IPS DF 6.9 (cell line): ENCODE measurements around the gene EPHB3.

Source experiments
- DNase-seq: peaks from one replicate; pipeline ENCODE4 v3.0.0-alpha.2; 2013; ENCODE audit warnings: low read depth, low spot score
- H3K27ac ChIP-seq: one replicate; pipeline ENCODE4 v1.5.1; 2013; ENCODE audit warnings: low read length, control low read depth
- H3K27me3 ChIP-seq: 2 replicates; pipeline ENCODE4 v1.6.1; 2013; ENCODE audit warnings: mild to moderate bottlenecking, low read length; ENCODE audit not compliant: control insufficient read depth, insufficient read depth
- H3K36me3 ChIP-seq: 2 replicates; pipeline ENCODE4 v1.6.1; 2013; ENCODE audit warnings: low read length; ENCODE audit not compliant: control insufficient read depth, insufficient read depth
- H3K4me1 ChIP-seq: 2 replicates; pipeline ENCODE4 v1.6.1; 2013; ENCODE audit warnings: low read length; ENCODE audit not compliant: control insufficient read depth, insufficient read depth
- H3K4me3 ChIP-seq: 2 replicates; pipeline ENCODE4 v1.5.1; 2013; ENCODE audit warnings: mild to moderate bottlenecking, low read length
- H3K9me3 ChIP-seq: 2 replicates; pipeline ENCODE4 v1.6.1; 2013; ENCODE audit warnings: low read length, inconsistent platforms; ENCODE audit not compliant: control insufficient read depth, insufficient read depth
- WGBS: extraction: QIAGEN DNeasy Blood & Tissue Kit; methylation state at CpG from one replicate; pipeline ENCODE4 v1.1.7; 2013; ENCODE audit warnings: mixed read lengths, missing lambda C conversion rate; ENCODE audit not compliant: insufficient read length, insufficient coverage; 5-methylcytosine and 5-hydroxymethylcytosine counted together

The EPHB3 gene

GRCh38 chr3:184532940-184533732 lies 28.4 kb upstream of the EPHB3 start:
- Histone ChIP-seq H3K9me3 (no peaks in the 10 kb centered on the region), H3K27ac (no peak overlapping the region), H3K4me3 (no peak overlapping the region), H3K4me1 (no peaks in the 10 kb centered on the region), H3K27me3 (no peaks in the 10 kb centered on the region), H3K36me3 (no peaks in the 10 kb centered on the region)
- no CpG with 5 or more reads among the region's 8 CpGs for WGBS
- no peak for DNase-seq

GRCh38 chr3:184537885-184538665 lies 23.5 kb upstream of the EPHB3 start:
- no CpG with 5 or more reads among the region's 8 CpGs for WGBS
- Histone ChIP-seq H3K27me3 (no peaks in the 10 kb centered on the region), H3K4me3 (no peak overlapping the region), H3K27ac (no peak overlapping the region), H3K4me1 (peaks cover 2% of the 10 kb centered on the region; the same call in 1 of the 2 replicates), H3K9me3 (no peaks in the 10 kb centered on the region), H3K36me3 (no peaks in the 10 kb centered on the region)
- no peak for DNase-seq

- no peak overlapping the region for H3K4me3 ChIP-seq
- H3K27me3 ChIP-seq, result no peaks in the 10 kb centered on the region
- H3K36me3 ChIP-seq, result no peaks in the 10 kb centered on the region
- DNase-seq, result no peak
- no peak overlapping the region for H3K27ac ChIP-seq
- no peaks in the 10 kb centered on the region for H3K9me3 ChIP-seq
- peaks cover 2% of the 10 kb centered on the region for H3K4me1 ChIP-seq
- WGBS, result no CpG with 5 or more reads among the region's 14 CpGs
These were observed 22.7 kb upstream of the EPHB3 start for GRCh38 chr3:184538666-184539431.

GRCh38 chr3:184539801-184540435 lies 21.7 kb upstream of the EPHB3 start:
- Histone ChIP-seq H3K27ac (no peak overlapping the region), H3K9me3 (no peaks in the 10 kb centered on the region), H3K4me3 (no peak overlapping the region), H3K4me1 (peaks cover 3% of the 10 kb centered on the region), H3K36me3 (no peaks in the 10 kb centered on the region), H3K27me3 (no peaks in the 10 kb centered on the region)
- no peak for DNase-seq
- no CpG with 5 or more reads among the region's 16 CpGs for WGBS

GRCh38 chr3:184540777-184541681 lies 20.6 kb upstream of the EPHB3 start:
- no peaks in the 10 kb centered on the region for H3K36me3 ChIP-seq
- no peak overlapping the region for H3K27ac ChIP-seq
- no peaks in the 10 kb centered on the region for H3K9me3 ChIP-seq
- H3K4me1 ChIP-seq, result peaks cover 3% of the 10 kb centered on the region
- peak; percentile 88 for DNase-seq
- H3K27me3 ChIP-seq, result no peaks in the 10 kb centered on the region
- H3K4me3 ChIP-seq, result no peak overlapping the region
- WGBS, result no CpG with 5 or more reads among the region's 14 CpGs

- WGBS, result no CpG with 5 or more reads among the region's 16 CpGs
- Histone ChIP-seq H3K36me3 (no peaks in the 10 kb centered on the region), H3K27me3 (no peaks in the 10 kb centered on the region), H3K9me3 (no peaks in the 10 kb centered on the region), H3K4me1 (peaks cover 3% of the 10 kb centered on the region), H3K4me3 (no peak overlapping the region), H3K27ac (no peak overlapping the region)
- DNase-seq, result no peak
These were observed 19.6 kb upstream of the EPHB3 start for GRCh38 chr3:184541886-184542562.

- Histone ChIP-seq H3K4me3 (no peak overlapping the region), H3K9me3 (no peaks in the 10 kb centered on the region), H3K36me3 (no peaks in the 10 kb centered on the region), H3K27ac (no peak overlapping the region), H3K4me1 (peaks cover 3% of the 10 kb centered on the region), H3K27me3 (no peaks in the 10 kb centered on the region)
- DNase-seq, result no peak
- WGBS, result no CpG with 5 or more reads among the region's 4 CpGs
These were observed 19.0 kb upstream of the EPHB3 start for GRCh38 chr3:184542577-184542976.

- DNase-seq, result no peak
- H3K27me3 ChIP-seq, result no peaks in the 10 kb centered on the region
- no peak overlapping the region for H3K27ac ChIP-seq
These were observed 18.3 kb upstream of the EPHB3 start for GRCh38 chr3:184543256-184543655.

GRCh38 chr3:184543843-184544512 lies 17.6 kb upstream of the EPHB3 start:
- Histone ChIP-seq H3K4me1 (peaks cover 3% of the 10 kb centered on the region), H3K36me3 (no peaks in the 10 kb centered on the region), H3K9me3 (no peaks in the 10 kb centered on the region), H3K27ac (no peak overlapping the region), H3K27me3 (no peaks in the 10 kb centered on the region), H3K4me3 (no peak overlapping the region)
- WGBS, result no CpG with 5 or more reads among the region's 18 CpGs
- DNase-seq, result peak; percentile 84

More at GRCh38 chr3:184543256-184543655, 18.3 kb upstream of the EPHB3 start:
- Histone ChIP-seq H3K9me3 (no peaks in the 10 kb centered on the region), H3K36me3 (no peaks in the 10 kb centered on the region), H3K4me3 (no peak overlapping the region), H3K4me1 (peaks cover 3% of the 10 kb centered on the region)
- no CpG with 5 or more reads among the region's 6 CpGs for WGBS
